NCI-H2171 (cell line): ENCODE results near the gene RPL13A.
A peak's percentile ranks its signal among the peaks of the same experiment; 100 is the strongest.

Experiments
- DNase-seq: peaks from one replicate; lab custom pipeline; 2025; lab: John Stamatoyannopoulos, UW

The RPL13A gene

DNA sequence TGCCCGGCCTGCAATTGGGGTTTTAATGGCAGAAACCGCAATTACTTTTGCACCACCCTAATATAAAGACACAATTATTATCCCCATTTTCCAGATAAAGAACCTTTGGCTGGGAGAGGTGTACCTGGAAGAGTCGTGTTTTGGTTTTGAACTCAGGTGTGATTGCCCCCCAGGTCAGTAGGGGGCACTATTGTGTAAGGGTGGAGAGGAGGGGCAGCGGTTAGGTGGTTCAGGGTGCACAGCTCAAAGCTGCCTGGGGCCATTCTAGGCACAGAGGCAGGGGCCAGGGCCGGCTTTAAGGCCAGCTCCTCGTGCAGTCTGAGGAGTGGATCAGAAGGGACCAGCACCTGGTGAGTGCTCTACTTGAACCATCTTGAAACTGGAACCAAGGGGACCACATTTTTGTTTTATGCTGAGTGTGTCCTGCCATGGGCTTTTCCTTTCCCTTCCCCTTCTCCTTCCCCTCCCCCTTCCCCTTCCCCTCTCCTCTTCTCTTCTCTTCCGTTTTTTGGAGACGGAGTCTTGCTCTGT lies 19.2 kb downstream of the RPL13A start:
- DNase-seq = no peak

DNA sequence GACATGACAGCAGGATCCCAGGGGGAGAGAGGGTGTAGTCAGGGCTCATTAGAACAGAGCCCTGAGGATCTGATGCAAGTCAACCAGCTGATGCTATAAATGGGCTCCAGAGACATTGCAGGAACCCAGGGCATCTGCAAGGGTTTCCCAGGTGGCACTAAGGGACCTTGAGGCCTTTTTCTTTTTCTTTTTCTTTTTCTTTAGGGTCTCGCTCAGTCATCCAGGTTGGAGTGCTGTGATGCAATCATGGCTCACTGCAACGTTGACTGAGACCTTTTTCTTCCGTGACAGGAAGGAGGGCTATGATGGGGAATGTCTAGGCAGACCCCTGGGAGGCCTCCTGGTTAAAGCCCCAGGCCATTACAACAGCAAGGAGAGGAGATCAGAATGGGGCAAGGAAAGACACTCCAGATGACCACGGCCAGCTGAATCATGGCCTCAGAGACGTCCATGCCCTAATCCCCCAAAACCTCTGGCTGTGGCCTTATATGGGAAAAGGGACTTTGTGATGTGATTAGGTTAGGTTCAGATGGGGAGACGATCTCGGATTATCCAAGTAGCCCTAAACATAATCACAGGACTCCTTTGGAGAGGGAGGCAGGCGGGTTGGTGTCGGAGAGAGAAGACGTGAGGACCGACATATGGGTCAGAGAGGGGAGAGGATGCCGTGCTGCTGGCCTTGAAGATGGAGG lies 20.5 kb downstream of the RPL13A start:
- DNase-seq = no peak

DNA sequence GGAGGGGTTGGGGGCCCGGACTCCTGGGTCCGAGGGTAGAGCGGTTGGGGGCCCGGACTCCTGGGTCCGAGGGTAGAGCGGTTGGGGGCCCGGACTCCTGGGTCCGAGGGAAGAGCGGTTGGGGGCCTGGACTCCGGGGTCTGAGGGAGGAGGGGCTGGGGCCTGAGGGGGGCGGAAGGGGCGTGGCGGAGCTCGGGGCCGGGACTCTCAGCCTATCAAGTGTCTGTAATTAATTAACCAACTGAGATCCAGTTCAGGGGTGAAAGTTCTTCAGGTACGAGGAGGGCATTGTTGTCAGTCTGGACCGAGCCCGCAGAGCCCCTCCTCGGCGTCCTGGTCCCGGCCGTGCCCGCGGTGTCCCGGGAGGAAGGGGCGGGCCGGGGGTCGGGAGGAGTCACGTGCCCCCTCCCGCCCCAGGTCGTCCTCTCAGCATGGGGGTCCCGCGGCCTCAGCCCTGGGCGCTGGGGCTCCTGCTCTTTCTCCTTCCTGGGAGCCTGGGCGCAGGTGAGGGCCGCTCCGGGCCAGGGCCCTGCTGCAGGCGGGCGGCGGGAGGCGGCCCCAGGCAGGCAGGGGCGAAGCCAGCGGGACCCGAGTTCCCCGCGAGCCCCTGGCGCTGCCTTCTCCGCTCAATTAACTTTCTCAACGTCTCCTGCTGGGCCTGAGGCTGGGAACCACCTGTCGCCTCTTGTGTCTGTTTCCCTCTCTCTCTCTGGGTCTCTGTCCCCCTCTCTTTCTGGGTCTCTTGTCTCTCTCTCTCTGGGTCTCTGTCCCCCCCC lies 25.8 kb downstream of the RPL13A start:
- peak; percentile 64 for DNase-seq

DNA sequence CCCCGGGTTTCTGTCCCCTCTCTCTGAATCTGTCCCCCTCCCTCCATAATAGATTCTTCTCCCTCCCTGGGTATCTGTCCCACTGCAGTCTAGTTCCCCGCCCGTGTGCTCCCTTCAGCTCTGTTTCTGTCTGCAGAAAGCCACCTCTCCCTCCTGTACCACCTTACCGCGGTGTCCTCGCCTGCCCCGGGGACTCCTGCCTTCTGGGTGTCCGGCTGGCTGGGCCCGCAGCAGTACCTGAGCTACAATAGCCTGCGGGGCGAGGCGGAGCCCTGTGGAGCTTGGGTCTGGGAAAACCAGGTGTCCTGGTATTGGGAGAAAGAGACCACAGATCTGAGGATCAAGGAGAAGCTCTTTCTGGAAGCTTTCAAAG lies 26.3 kb downstream of the RPL13A start:
- DNase-seq = no peak

GRCh38 chr19:49514151-49514550 lies 26.7 kb downstream of the RPL13A start:
- DNase-seq = no peak

DNA sequence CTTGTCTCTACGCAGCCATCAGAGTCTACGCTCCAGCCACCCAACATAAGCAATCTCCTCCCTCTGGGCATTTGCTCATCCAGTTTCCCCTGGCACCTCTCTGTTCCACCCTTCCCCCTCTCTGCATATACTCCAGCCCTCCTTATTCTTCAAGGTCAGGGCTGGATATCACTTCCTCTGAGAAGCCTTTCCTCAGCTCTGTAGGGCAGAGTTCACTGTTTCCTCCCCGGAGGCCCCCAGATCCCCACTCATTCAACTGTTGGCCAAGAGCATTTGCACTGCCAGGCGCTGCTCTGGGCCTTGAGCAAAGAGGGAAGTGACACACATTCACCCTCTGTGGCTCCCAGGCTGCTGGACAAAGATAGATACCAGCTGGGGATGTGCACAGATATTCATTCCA lies 28.4 kb downstream of the RPL13A start:
- DNase-seq = no peak

GRCh38 chr19:49518033-49518432 lies 30.6 kb downstream of the RPL13A start:
- DNase-seq = no peak

DNA sequence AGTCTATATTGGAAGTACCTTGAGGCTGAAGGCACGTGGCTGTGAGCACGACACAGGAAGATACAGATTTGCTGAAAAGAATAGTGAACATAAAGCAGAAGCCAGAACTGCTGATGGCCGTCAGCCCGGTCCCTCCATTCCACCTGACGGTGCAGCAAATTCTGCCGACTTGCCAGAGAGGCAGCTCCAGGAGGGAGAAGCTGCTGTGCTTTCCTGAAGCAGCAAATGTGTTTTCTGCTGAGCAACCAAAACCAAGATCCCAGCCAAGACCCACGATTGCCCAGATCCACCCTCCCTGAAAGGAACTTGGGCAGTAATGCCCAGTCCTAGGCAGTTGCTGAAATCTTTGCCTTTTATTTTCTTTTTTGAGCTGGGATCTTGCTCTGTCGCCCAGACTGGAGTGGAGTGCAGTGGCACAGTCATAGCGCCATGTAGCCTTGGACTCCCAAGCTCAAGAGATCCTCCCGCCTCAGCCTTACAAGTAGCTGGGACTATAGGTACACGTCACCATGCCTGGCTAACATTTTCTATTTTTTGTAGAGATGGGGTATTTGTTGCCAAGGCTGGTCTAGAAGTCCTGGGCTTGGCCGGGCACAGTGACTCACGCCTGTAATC lies 33.4 kb downstream of the RPL13A start:
- DNase-seq = no peak

DNA sequence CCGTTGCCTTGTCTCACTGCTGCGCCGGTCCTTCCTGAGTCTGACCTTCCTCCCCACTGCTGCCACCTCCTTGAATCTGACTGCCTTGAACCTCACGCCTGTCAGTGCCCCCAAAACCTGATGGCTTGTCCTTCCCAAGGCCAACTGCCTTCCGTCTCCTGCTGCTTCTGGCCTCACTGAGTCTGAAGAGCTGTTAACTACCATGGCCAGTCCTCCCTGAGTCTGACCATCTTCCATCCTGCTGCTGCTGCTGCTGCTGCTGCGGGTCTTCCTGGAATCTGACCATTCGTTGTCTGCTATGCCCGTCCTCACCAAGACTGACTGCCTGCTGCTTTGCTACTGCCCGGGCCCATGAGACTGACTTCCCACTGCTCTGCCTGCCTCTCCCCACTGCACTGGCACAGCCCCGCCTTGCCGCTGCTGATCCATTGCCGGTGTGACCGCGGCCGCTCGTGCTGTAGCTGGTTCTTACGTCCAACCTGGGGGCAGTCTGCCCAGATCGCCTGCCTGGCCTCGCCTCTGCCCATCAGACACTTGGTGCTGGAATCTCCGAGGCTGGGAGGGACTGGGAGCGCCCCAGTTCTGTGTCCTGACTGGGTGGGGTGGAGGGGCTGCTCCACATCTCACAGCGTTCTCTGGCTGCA lies 37.5 kb downstream of the RPL13A start:
- no peak for DNase-seq

GRCh38 chr19:49528211-49528771 lies 40.9 kb downstream of the RPL13A start:
- DNase-seq = no peak

DNA sequence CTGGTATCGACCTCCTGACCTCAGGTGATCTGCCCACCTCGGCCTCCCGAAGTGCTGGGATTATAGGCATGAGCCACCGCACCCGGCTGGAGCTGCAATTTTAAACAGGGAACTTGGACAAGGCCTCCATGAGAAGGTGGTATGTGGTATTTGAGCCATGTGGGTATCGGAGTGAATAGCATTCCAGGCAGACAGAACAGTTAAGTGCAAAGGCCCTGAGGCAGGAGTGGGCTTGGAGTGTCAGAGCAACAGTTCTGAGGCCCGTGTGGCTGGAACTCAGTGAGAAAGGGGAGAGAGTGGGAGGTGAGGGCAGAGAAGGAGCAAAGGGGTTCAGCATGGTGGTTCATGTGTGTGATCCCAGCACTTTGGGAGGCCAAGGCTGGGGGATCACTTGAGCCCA lies 43.3 kb downstream of the RPL13A start:
- DNase-seq = no peak

GRCh38 chr19:49533551-49534488 lies 46.4 kb downstream of the RPL13A start:
- peak; percentile 71 for DNase-seq

- DNase-seq = no peak
These were observed 47.4 kb downstream of the RPL13A start for GRCh38 chr19:49534632-49535385.

GRCh38 chr19:49536921-49537462 lies 49.6 kb downstream of the RPL13A start:
- no peak for DNase-seq

DNA sequence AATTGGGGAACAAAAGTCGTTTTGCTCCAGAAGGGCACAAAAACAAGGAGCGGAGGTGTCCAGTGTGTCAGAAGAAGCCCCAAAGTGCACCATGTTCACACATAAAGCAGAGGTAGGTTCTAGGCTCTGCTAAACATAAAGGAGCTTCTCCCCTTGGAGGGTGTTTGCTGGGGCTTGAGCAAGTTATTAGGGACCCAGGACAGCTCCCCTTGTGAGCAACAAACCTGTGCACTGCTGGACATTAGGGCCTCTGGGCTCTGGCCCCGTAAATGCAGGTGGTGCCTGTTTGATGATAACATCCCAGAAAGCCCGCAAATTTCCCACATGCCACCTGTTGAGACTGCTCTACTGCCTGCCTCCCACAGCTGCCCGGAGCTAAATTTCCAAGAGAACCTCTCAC lies 51.2 kb downstream of the RPL13A start:
- DNase-seq = no peak

- no peak for DNase-seq
These were observed 52.0 kb downstream of the RPL13A start for GRCh38 chr19:49539192-49539952.
